GM18951 (cell line): ENCODE measurements around the gene MDGA2.
"Not testable (repeated sequence)": the region's sequence is repeated elsewhere in the genome, so short reads cannot be mapped to it uniquely, and the experiment has no call there.

Source experiments
- POLR2A ChIP-seq: IDR thresholded peaks from 4 replicates; pipeline ENCODE4 v1.6.1; 2011; ENCODE audit warnings: mild to moderate bottlenecking; ENCODE audit not compliant: insufficient read length, insufficient read depth; ENCODE audit errors: extremely low read depth
- in situ Hi-C: fragments of 300-500 bp; cut with MboI; formaldehyde crosslinking; loops from one replicate; pipeline ENCODE4 v1.12.0; 2022; ENCODE audit warnings: low sequenced_read_pairs, mixed read lengths, inconsistent platforms; ENCODE audit not compliant: unreplicated experiment

Gene MDGA2

DNA sequence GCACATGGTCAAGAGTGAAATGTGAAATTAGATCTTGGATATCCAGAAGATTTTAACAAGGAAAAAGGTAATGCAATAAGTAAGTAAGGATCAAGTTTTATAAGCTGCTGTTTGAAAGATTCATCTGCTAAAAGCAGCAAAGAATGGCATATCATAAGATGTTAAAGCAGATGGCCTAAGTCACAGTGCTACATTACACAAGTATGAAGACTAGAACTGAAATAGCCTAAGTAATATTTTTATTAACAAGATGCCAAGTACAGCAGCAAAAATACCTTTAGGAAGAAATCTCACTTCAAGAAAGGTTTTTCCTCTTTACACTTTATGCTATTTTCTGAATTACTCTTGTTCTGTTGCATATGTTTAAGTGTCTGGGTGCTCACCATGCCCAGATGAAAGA lies 414.1 kb downstream of the MDGA2 start:
- in situ Hi-C loops, result no loop called here
- no peak for TF ChIP-seq POLR2A

DNA sequence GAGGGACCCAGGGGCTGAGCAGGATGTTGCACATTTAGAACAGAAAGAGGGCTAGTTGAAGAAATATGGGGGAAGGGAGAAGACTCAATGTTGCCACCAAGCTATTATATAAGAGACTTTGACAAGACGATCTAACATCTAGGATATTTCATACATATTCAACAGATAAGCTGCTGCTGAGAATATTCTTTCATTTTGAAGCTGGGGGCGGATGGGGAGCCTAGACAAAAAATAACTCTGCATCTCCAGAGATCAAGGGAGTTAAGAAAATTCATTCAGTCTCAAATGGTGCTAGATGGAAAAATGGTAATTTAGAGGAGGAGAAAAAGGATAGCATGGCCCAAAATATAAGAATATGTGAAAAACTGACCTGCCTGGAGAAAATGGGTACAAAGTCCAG lies 415.6 kb downstream of the MDGA2 start:
- TF ChIP-seq POLR2A, result no peak
- in situ Hi-C loops, result no loop called here

GRCh38 chr14:47257013-47257412 lies 418.4 kb downstream of the MDGA2 start:
- TF ChIP-seq POLR2A, result no peak
- in situ Hi-C loops, result no loop called here

DNA sequence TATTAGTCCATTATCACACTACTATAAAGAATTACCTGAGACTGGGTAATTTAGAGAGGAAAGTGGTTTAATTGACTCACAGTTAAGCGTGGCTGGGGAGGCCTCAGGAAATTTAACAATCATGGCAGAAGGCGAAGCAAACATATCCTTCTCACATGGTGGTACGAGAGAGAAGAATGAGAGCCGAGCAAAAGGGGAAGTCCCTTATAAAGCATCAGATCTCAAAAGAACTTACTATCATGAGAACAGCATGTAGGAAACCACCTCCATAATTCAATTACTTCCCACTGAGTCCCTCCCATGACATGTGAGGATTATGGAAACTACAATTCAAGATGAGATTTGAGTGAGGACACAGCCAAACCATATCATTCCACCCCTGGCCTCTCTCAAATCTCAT lies 422.6 kb downstream of the MDGA2 start:
- TF ChIP-seq POLR2A, result no peak
- in situ Hi-C loops, result no loop called here

DNA sequence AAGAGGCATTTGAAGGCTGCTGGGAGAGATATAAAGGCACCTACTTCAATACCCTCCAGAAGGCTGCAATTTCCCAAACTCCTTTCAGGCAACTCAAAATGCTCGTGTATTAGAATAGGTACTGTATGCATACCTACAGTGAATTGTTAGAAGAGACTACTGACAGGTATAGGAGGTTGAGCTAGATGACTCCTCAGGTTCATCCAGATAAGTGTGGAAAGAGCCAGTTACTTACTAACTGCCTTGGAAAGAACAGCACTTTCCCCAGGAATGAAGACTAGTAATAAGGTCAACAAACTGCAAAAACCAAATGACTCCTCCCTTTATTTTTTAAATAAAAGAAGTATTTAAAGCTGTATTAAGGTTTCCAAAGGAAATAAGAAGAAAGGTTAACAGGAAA lies 429.0 kb downstream of the MDGA2 start:
- in situ Hi-C loops, result no loop called here
- TF ChIP-seq POLR2A, result no peak

DNA sequence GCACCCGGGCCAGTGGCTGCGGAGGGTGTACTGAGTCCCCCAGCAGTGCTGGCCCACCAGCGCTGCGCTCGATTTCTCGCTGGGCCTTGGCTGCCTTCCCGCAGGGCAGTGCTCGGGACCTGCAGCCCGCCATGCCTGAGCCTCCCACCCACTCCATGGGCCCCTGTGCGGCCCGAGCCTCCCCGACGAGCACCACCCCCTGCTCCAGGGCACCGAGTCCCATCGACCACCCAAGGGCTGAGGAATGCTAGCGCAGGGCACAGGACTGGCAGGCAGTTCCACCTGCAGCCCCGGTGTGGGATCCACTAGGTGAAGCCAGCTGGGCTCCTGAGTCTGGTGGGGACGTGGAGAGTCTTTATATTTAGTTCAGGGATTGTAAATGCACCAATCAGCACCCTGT lies 432.8 kb downstream of the MDGA2 start:
- in situ Hi-C loops, result not testable (repeated sequence)

- in situ Hi-C loops, result no loop called here
- TF ChIP-seq POLR2A, result no peak
These were observed 434.5 kb downstream of the MDGA2 start for GRCh38 chr14:47240748-47241437.

GRCh38 chr14:47235619-47236018 lies 439.8 kb downstream of the MDGA2 start:
- in situ Hi-C loops, result no loop called here
- TF ChIP-seq POLR2A, result no peak

DNA sequence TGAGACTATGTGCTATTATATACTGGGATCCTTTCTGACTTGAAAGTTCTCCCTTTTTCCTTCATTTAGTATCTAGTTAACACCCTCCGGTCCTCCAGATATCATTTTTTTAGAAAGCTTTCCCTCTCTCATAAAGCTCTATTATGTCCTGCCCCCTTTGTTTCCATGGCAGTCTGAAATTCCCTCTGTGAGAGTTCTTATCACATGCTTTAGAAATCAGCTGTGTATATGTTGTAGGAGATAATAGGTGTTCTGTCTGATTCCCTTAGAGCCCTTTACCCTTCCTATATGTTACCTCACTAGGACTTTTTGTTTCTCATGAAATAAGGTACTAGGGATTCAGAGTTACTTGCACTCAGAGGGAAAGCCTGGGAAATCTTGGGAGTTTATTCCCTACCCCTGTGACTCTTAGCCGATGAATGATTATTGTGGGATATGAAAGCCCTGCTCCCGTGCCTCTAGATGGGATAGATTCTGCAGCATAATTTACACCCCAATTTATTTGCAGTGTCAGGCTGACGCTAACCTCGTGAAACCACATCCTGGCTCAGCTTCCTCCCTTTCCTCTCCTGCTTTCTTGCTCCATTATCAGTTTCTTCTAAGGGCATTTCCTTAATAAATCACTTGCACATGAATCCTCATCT lies 448.4 kb downstream of the MDGA2 start:
- in situ Hi-C loops, result no loop called here

GRCh38 chr14:47223656-47224055 lies 451.7 kb downstream of the MDGA2 start:
- TF ChIP-seq POLR2A, result no peak
- in situ Hi-C loops, result no loop called here

More for the DNA sequence above, 448.4 kb downstream of the MDGA2 start:
- no peak for TF ChIP-seq POLR2A

GRCh38 chr14:47220096-47220495 lies 455.3 kb downstream of the MDGA2 start:
- in situ Hi-C loops, result no loop called here
- TF ChIP-seq POLR2A, result no peak

DNA sequence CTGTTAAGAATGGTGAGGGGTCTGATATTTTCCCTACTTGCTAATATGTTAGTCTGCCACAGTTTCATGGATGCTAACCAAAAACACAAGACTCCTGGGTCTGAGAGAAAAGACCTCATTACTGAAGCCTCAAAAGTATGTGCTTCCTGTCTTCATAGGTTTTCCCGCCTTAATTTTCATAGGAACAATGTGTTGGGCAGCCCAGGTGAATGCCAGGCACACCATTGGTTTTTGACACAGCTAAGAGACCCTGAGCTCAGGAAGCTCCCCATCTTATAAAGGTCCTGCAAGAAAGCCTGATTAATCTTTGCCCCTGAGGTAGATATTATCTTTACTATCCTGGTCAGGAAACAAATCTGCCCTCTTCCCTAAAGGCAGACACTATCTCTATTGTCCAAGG lies 464.1 kb downstream of the MDGA2 start:
- TF ChIP-seq POLR2A, result no peak
- in situ Hi-C loops, result no loop called here

DNA sequence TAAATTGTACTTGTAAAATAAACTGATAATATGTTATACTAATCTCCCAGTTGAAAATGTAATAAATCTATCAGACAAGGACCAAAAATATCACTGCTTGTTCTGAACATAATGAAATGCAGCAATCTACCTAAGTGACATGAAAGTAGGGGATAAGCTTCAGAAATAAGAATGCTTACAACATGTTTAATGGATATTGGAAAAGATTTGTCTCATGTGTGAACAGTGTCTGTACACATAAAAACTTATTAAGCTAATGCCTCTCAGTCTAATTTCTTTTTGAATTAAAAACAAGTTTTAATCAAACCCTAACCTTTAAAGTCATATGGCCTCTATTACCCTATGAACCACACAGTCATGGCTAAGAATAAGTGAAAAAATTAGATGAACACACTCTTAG lies 465.3 kb downstream of the MDGA2 start:
- in situ Hi-C loops, result no loop called here
- no peak for TF ChIP-seq POLR2A

GRCh38 chr14:47208434-47208833 lies 467.0 kb downstream of the MDGA2 start:
- no peak for TF ChIP-seq POLR2A
- in situ Hi-C loops, result no loop called here
